Neural progenitor cell (in vitro differentiated cells): ENCODE data around the gene HEPACAM. TPM values are rescaled to one million over a fixed set of nuclear protein-coding genes. Genes with fewer than 3 reads are reported as not detected.

ENCODE experiments used
- DNase-seq: peaks from one replicate; pipeline ENCODE4 v3.0.0-alpha.2; 2016; ENCODE audit warnings: low spot score
- H2AFZ ChIP-seq: fragments of 200-600 bp; sonication (generic); replicated peaks from 2 replicates; pipeline ENCODE4 v1.6.1; 2016; ENCODE audit warnings: antibody characterized with exemption
- H3F3A ChIP-seq: fragments of 200-600 bp; sonication (generic); 2 replicates; pipeline ENCODE4 v1.6.1; 2016; ENCODE audit warnings: antibody characterized with exemption, low read depth
- H3K27ac ChIP-seq: fragments of 200-600 bp; sonication (generic); 2 replicates; pipeline ENCODE4 v1.5.1; 2016; ENCODE audit warnings: mild to moderate bottlenecking
- H3K27me3 ChIP-seq: fragments of 200-600 bp; sonication (generic); 2 replicates; pipeline ENCODE4 v1.6.1; 2016; ENCODE audit warnings: mild to moderate bottlenecking, moderate library complexity
- H3K36me3 ChIP-seq: fragments of 200-600 bp; sonication (generic); 2 replicates; pipeline ENCODE4 v1.5.1; 2016
- H3K4me1 ChIP-seq: fragments of 200-600 bp; sonication (generic); 2 replicates; pipeline ENCODE4 v1.6.1; 2016; ENCODE audit warnings: mixed run types
- H3K4me2 ChIP-seq: fragments of 200-600 bp; sonication (generic); 2 replicates; pipeline ENCODE4 v1.6.1; 2016
- H3K4me3 ChIP-seq: fragments of 200-600 bp; sonication (generic); 2 replicates; pipeline ENCODE4 v1.5.1; 2016
- H3K79me2 ChIP-seq: fragments of 200-600 bp; sonication (generic); 2 replicates; pipeline ENCODE4 v1.6.1; 2016; ENCODE audit warnings: low read depth
- H3K9ac ChIP-seq: fragments of 200-600 bp; sonication (generic); 2 replicates; pipeline ENCODE4 v1.6.1; 2016
- H3K9me3 ChIP-seq: fragments of 200-600 bp; sonication (generic); 2 replicates; pipeline ENCODE4 v1.5.1; 2016; ENCODE audit warnings: low read depth
- H4K20me1 ChIP-seq: fragments of 200-600 bp; sonication (generic); 2 replicates; pipeline ENCODE4 v1.6.1; 2016; ENCODE audit warnings: low read depth
- H3K27ac Mint-ChIP-seq: 3 replicates; pipeline ENCODE4 v1.8.0; 2021; ENCODE audit warnings: mixed read lengths
- H3K27me3 Mint-ChIP-seq: 2 replicates; pipeline ENCODE4 v1.8.0; 2022; ENCODE audit warnings: low read depth, mild to moderate bottlenecking, inconsistent platforms, moderate library complexity, mixed read lengths; ENCODE audit not compliant: insufficient read depth
- H3K36me3 Mint-ChIP-seq: 3 replicates; pipeline ENCODE4 v1.8.0; 2021; ENCODE audit warnings: mixed read lengths
- H3K4me1 Mint-ChIP-seq: 3 replicates; pipeline ENCODE4 v1.8.0; 2021; ENCODE audit warnings: mixed read lengths
- H3K4me3 Mint-ChIP-seq: 3 replicates; pipeline ENCODE4 v1.8.0; 2021; ENCODE audit warnings: mild to moderate bottlenecking, moderate library complexity, mixed read lengths
- H3K9me3 Mint-ChIP-seq: 3 replicates; pipeline ENCODE4 v1.8.0; 2020; ENCODE audit warnings: mixed read lengths
- EZH2 ChIP-seq: fragments of 200-600 bp; sonication (generic); IDR thresholded peaks from 2 replicates; pipeline ENCODE4 v1.6.1; 2017; ENCODE audit warnings: antibody characterized with exemption, mild to moderate bottlenecking, moderate library complexity
- EZH2phosphoT487 ChIP-seq: fragments of 200-600 bp; sonication (generic); IDR thresholded peaks from 2 replicates; pipeline ENCODE4 v1.6.1; 2017; ENCODE audit warnings: antibody characterized with exemption
- total RNA-seq: library from RNA; depleted of rRNA; stranded (reverse); fragments of >200 nt; gene quantifications from 2 replicates; pipeline ENCODE4 v1.2.3, GENCODE V29; 2015; ENCODE audit warnings: low replicate concordance
- TF ChIP-seq, protein P1 (sequence below): fragments of 200-600 bp; sonication (generic); IDR thresholded peaks from 2 replicates; pipeline ENCODE4 v1.5.1; 2017; ENCODE audit warnings: antibody characterized with exemption, mild to moderate bottlenecking

The HEPACAM gene
- total RNA-seq, 1 donor from 2014 or later: not detected

GRCh38 chr11:124946735-124947141 is 10.9 kb upstream of the HEPACAM start:
- no peak overlapping the region for H3K4me3 Mint-ChIP-seq

DNA sequence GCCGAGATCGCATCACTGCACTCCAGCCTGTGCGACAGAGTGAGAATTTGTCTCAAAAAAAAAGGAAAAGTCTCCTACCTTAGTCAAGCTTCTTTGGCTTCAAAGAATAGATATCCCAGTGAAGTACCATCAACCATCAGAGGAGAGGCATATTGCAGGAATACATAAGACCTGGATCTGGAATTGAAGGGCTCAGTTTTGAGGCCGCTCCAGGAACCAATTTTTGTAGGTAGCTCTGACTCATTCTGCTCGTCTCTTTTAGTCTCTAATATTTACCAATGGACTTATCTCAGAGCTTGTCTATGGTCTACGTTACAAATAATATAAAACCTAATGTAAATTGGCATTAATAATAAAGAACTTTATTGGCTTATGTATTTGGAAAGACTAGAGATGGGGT is 10.0 kb upstream of the HEPACAM start:
- Histone ChIP-seq H3K79me2 (no peaks in the 10 kb centered on the region), H2AFZ (no peak overlapping the region), H3K4me2 (no peak overlapping the region), H3K27me3 (no peaks in the 10 kb centered on the region), H3K27ac (no peak overlapping the region), H3K9ac (no peak overlapping the region), H3F3A (peaks cover 16% of the 10 kb centered on the region), H4K20me1 (no peaks in the 10 kb centered on the region), H3K9me3 (no peaks in the 10 kb centered on the region), H3K36me3 (no peaks in the 10 kb centered on the region), H3K4me3 (no peak overlapping the region), H3K4me1 (peaks cover 26% of the 10 kb centered on the region)
- Mint-ChIP-seq H3K36me3 (no peaks in the 10 kb centered on the region), H3K27me3 (peaks cover 3% of the 10 kb centered on the region), H3K27ac (no peak overlapping the region), H3K9me3 (peaks cover 9% of the 10 kb centered on the region), H3K4me1 (peaks cover 13% of the 10 kb centered on the region), H3K4me3 (no peak overlapping the region)
- no peak for DNase-seq
- TF ChIP-seq EZH2 (no peak), EZH2phosphoT487 (no peak)
- TF ChIP-seq, protein P1, sequence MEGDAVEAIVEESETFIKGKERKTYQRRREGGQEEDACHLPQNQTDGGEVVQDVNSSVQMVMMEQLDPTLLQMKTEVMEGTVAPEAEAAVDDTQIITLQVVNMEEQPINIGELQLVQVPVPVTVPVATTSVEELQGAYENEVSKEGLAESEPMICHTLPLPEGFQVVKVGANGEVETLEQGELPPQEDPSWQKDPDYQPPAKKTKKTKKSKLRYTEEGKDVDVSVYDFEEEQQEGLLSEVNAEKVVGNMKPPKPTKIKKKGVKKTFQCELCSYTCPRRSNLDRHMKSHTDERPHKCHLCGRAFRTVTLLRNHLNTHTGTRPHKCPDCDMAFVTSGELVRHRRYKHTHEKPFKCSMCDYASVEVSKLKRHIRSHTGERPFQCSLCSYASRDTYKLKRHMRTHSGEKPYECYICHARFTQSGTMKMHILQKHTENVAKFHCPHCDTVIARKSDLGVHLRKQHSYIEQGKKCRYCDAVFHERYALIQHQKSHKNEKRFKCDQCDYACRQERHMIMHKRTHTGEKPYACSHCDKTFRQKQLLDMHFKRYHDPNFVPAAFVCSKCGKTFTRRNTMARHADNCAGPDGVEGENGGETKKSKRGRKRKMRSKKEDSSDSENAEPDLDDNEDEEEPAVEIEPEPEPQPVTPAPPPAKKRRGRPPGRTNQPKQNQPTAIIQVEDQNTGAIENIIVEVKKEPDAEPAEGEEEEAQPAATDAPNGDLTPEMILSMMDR: no peak

More at GRCh38 chr11:124946735-124947141, 10.9 kb upstream of the HEPACAM start:
- H2AFZ ChIP-seq: no peak overlapping the region
- no peak for DNase-seq
- H3K79me2 ChIP-seq: no peaks in the 10 kb centered on the region
- no peak for TF ChIP-seq EZH2
- TF ChIP-seq, protein P1: no peak
- TF ChIP-seq EZH2phosphoT487: no peak
- Mint-ChIP-seq H3K27ac (no peak overlapping the region), H3K9me3 (peaks cover 9% of the 10 kb centered on the region), H3K27me3 (peaks cover 3% of the 10 kb centered on the region), H3K4me1 (peaks cover 13% of the 10 kb centered on the region), H3K36me3 (no peaks in the 10 kb centered on the region)
- H3K4me2 ChIP-seq: no peak overlapping the region
- no peaks in the 10 kb centered on the region for H3K36me3 ChIP-seq
- no peaks in the 10 kb centered on the region for H3K9me3 ChIP-seq
- peaks cover under 1% of the 10 kb centered on the region for H3K27me3 ChIP-seq
- no peaks in the 10 kb centered on the region for H4K20me1 ChIP-seq
- H3K4me1 ChIP-seq: peaks cover 22% of the 10 kb centered on the region
- H3K4me3 ChIP-seq: no peak overlapping the region
- no peak overlapping the region for H3K27ac ChIP-seq
- H3F3A ChIP-seq: peaks cover 16% of the 10 kb centered on the region
- no peak overlapping the region for H3K9ac ChIP-seq

DNA sequence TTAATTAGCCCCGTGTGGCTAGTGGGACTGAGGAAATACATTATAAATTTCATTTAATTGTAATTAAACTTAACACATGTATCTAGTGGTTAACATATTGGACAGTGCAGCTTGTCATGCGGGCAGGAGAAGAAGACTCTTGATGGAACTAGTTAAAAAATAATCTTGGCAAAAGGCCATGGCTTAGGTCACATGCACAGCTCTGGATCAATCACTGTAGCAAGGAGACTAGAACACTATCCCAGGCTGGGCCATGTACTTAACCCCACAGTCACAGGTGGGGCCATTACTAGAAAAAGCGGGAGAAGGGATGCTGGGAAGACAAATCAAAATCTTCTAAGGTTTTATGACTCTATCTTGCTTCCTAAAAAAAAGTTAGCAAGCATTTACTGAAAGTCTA is 8.7 kb upstream of the HEPACAM start:
- H3K79me2 ChIP-seq: no peaks in the 10 kb centered on the region
- TF ChIP-seq, protein P1: no peak
- TF ChIP-seq EZH2 (no peak), EZH2phosphoT487 (no peak)
- Mint-ChIP-seq H3K4me3 (no peak overlapping the region), H3K36me3 (no peaks in the 10 kb centered on the region), H3K9me3 (peaks cover 9% of the 10 kb centered on the region), H3K27me3 (peaks cover 3% of the 10 kb centered on the region), H3K27ac (no peak overlapping the region), H3K4me1 (peaks cover 13% of the 10 kb centered on the region)
- no peak overlapping the region for H3K9ac ChIP-seq
- H3F3A ChIP-seq: peaks cover 16% of the 10 kb centered on the region
- no peak overlapping the region for H3K27ac ChIP-seq
- no peak overlapping the region for H2AFZ ChIP-seq
- DNase-seq: no peak
- H3K4me3 ChIP-seq: no peak overlapping the region
- no peaks in the 10 kb centered on the region for H4K20me1 ChIP-seq
- peaks cover 26% of the 10 kb centered on the region for H3K4me1 ChIP-seq
- H3K4me2 ChIP-seq: no peak overlapping the region
- H3K9me3 ChIP-seq: no peaks in the 10 kb centered on the region
- H3K36me3 ChIP-seq: no peaks in the 10 kb centered on the region
- H3K27me3 ChIP-seq: no peaks in the 10 kb centered on the region
